HepG2 (cell line): ENCODE measurements around the gene DAAM1. TPM values are rescaled to one million over a fixed set of nuclear protein-coding genes. Genes with fewer than 3 reads are reported as not detected.

ENCODE experiments used
- FOXO1 ChIP-seq: sonication (generic); formaldehyde crosslinking; IDR thresholded peaks from 2 replicates; pipeline ENCODE4 v1.4.0; 2020; ENCODE audit warnings: missing genetic modification reagents
- HIVEP1 ChIP-seq: sonication (generic); formaldehyde crosslinking; IDR thresholded peaks from 2 replicates; pipeline ENCODE4 v1.4.0; 2020; ENCODE audit warnings: mild to moderate bottlenecking, missing genetic modification reagents
- POGZ ChIP-seq: sonication (generic); formaldehyde crosslinking; IDR thresholded peaks from 2 replicates; pipeline ENCODE4 v1.4.0; 2020; ENCODE audit warnings: mild to moderate bottlenecking, missing genetic modification reagents
- POLR2A ChIP-seq, 2 experiments: IDR thresholded peaks; 2 replicates each; pipeline ENCODE4 v1.6.1; 2011; ENCODE audit warnings: low read depth in 2 of 2, low read length in 2 of 2, mild to moderate bottlenecking in 1 of 2, moderate library complexity in 1 of 2; ENCODE audit not compliant: insufficient read depth in 1 of 2
- REXO4 ChIP-seq: sonication (generic); formaldehyde crosslinking; IDR thresholded peaks from 2 replicates; pipeline ENCODE4 v1.8.0; 2022; ENCODE audit warnings: missing genetic modification reagents, mild to moderate bottlenecking, borderline replicate concordance
- SALL2 ChIP-seq: sonication (generic); formaldehyde crosslinking; IDR thresholded peaks from 2 replicates; pipeline ENCODE4 v1.8.1; 2023; ENCODE audit warnings: mild to moderate bottlenecking, missing genetic modification reagents, inconsistent platforms
- SMAD3 ChIP-seq: sonication (generic); formaldehyde crosslinking; IDR thresholded peaks from 2 replicates; pipeline ENCODE4 v1.4.0; 2020; ENCODE audit warnings: missing genetic modification reagents
- SP1 ChIP-seq, 2 experiments: fragments of 450-650 bp in 1 of 2; sonication (generic) in 1 of 2; formaldehyde crosslinking in 1 of 2; IDR thresholded peaks; 2 replicates each; pipeline versions ENCODE4 v1.4.0 to v1.6.1; 2016 to 2020; ENCODE audit warnings: missing genetic modification reagents in 1 of 2
- SRSF1 ChIP-seq: fragments of 200-400 bp; formaldehyde crosslinking; optimal IDR thresholded peaks from 2 replicates; pipeline ENCODE3; 2017; ENCODE audit warnings: mild to moderate bottlenecking, low read depth, low read length, moderate library complexity
- TAF1 ChIP-seq: sonication (generic); formaldehyde crosslinking; IDR thresholded peaks from 2 replicates; pipeline ENCODE4 v1.4.0; 2020; ENCODE audit warnings: missing genetic modification reagents
- TBP ChIP-seq: sonication (generic); formaldehyde crosslinking; IDR thresholded peaks from 2 replicates; pipeline ENCODE4 v1.5.0; 2020; ENCODE audit warnings: missing genetic modification reagents
- ZBTB7B ChIP-seq: sonication (generic); formaldehyde crosslinking; IDR thresholded peaks from 2 replicates; pipeline ENCODE4 v1.4.0; 2020; ENCODE audit warnings: missing genetic modification reagents
- ZFP82 ChIP-seq: sonication (generic); formaldehyde crosslinking; IDR thresholded peaks from 2 replicates; pipeline ENCODE4 v1.5.1; 2020; ENCODE audit warnings: mild to moderate bottlenecking, missing genetic modification reagents, borderline replicate concordance
- ZNF17 ChIP-seq: sonication (generic); formaldehyde crosslinking; IDR thresholded peaks from 2 replicates; pipeline ENCODE4 v1.5.0; 2020; ENCODE audit warnings: mild to moderate bottlenecking, missing genetic modification reagents
- ZNF264 ChIP-seq: sonication (generic); formaldehyde crosslinking; IDR thresholded peaks from 2 replicates; pipeline ENCODE4 v1.4.0; 2020; ENCODE audit warnings: missing genetic modification reagents
- ZNF282 ChIP-seq: fragments of 450-650 bp; IDR thresholded peaks from 2 replicates; pipeline ENCODE4 v1.6.1; 2018; ENCODE audit not compliant: partially characterized antibody
- ZNF577 ChIP-seq: sonication (generic); formaldehyde crosslinking; IDR thresholded peaks from 2 replicates; pipeline ENCODE4 v1.4.0; 2020; ENCODE audit warnings: mild to moderate bottlenecking, low read depth, missing genetic modification reagents, borderline replicate concordance
- ZNF619 ChIP-seq: sonication (generic); formaldehyde crosslinking; IDR thresholded peaks from 2 replicates; pipeline ENCODE4 v1.4.0; 2020; ENCODE audit warnings: mild to moderate bottlenecking, missing genetic modification reagents
- ZNF788 ChIP-seq: sonication (generic); formaldehyde crosslinking; IDR thresholded peaks from 2 replicates; pipeline ENCODE4 v1.5.0; 2020; ENCODE audit warnings: mild to moderate bottlenecking, missing genetic modification reagents, borderline replicate concordance
- ZSCAN20 ChIP-seq: sonication (generic); formaldehyde crosslinking; IDR thresholded peaks from 2 replicates; pipeline ENCODE4 v1.4.0; 2020; ENCODE audit warnings: missing genetic modification reagents, mild to moderate bottlenecking, borderline replicate concordance
- polyA plus RNA-seq, 8 experiments: library from polyadenylated mRNA; depleted of rRNA in 3 of 8; stranded (reverse) in 7 of 8; unstranded in 1 of 8; fragments of >200 nt; fragmentation: Illumina TruSeq in 4 of 8; extraction: Trizol in 4 of 8; gene quantifications; 2 replicates each; pipeline versions ENCODE4 v1.2.1 to v1.2.3, GENCODE V29; 2011 to 2016; ENCODE audit warnings: low read depth in 4 of 8, missing spikeins in 1 of 8, mixed read lengths in 1 of 8; ENCODE audit not compliant: insufficient read depth in 1 of 8
- total RNA-seq, 5 experiments: library from RNA; depleted of rRNA; stranded (reverse); fragments of >200 nt; fragmentation: Illumina TruSeq; extraction: Trizol; gene quantifications; 2 replicates each; pipeline ENCODE4 v1.2.3, GENCODE V29; 2016; ENCODE audit warnings: low read depth in 1 of 5
- TF ChIP-seq, protein P1 (sequence below): sonication (generic); IDR thresholded peaks from 2 replicates; pipeline ENCODE4 v1.6.1; 2016; ENCODE audit warnings: low read depth, borderline replicate concordance
- TF ChIP-seq, protein P2 (sequence below): sonication (generic); formaldehyde crosslinking; IDR thresholded peaks from 2 replicates; pipeline ENCODE4 v1.4.0; 2020; ENCODE audit warnings: missing genetic modification reagents, borderline replicate concordance
- TF ChIP-seq, protein P3 (sequence below): sonication (generic); formaldehyde crosslinking; IDR thresholded peaks from 2 replicates; pipeline ENCODE4 v1.4.0; 2020; ENCODE audit warnings: mild to moderate bottlenecking, missing genetic modification reagents
- TF ChIP-seq, protein P4 (sequence below): sonication (generic); formaldehyde crosslinking; IDR thresholded peaks from 2 replicates; pipeline ENCODE4 v1.9.0; 2022; ENCODE audit warnings: missing genetic modification reagents, mild to moderate bottlenecking, borderline replicate concordance

The DAAM1 gene
- total and polyA plus RNA-seq, 2 of the 13 experiments (the other 11 are each of a cell fraction or from before 2014, with no cell fraction given): 10.9 to 24.5 TPM

DNA sequence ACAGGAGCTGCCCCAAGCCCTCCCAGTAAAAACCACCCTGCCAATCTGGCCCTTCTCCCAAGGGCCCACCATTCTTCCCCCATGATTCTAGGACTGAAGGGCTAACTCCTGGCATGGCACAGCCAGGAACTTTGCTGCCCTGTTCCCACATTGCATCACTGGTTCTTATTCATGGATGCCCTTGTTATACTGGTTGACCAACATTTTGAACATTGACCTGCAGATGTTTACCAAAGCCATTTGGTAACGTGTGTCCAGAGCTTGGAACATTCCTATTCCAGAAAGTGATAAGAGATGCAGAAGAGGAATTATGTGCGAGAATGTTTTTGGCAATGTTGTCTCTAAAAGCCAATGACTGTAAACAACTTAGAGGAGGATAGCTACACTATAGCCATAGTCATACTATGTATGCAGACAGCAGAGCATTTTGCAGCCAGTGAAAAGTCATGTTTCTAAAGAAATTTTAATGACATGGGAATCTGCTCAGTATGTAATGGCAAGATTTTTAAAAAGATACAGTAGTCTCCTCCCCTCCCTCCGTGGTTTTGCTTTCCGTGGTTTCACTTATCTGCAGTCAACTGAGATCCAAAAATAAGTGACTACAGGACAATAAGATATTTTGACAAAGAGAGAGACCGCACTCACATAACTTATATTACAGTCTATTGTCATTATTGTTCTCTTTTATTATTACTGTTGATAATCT lies 108.8 kb downstream of the DAAM1 start (continued):
- TF ChIP-seq ZNF17 (CRISPR knock-in tag) (no peak), ZNF577 (CRISPR knock-in tag) (no peak), HIVEP1 (no peak), ZBTB7B (CRISPR knock-in tag) (no peak), REXO4 (CRISPR knock-in tag) (no peak), SP1 (IDR thresholded peaks at IDR 0.05) (no peak), SP1 (CRISPR knock-in tag; IDR thresholded peaks at IDR 0.05) (no peak), TBP (no peak), SALL2 (no peak), ZNF619 (CRISPR knock-in tag) (no peak), POLR2A (IDR thresholded peaks at IDR 0.05; ENCODE audit: insufficient read depth in 1 of 2, low read depth in 2 of 2, low read length in 2 of 2) (no peak), ZFP82 (CRISPR knock-in tag) (no peak), FOXO1 (CRISPR knock-in tag) (peak; percentile 85), TAF1 (CRISPR knock-in tag) (no peak), SMAD3 (peak; percentile 76; the same call in 1 of the 2 replicates), POGZ (CRISPR knock-in tag) (peak; percentile 90), ZSCAN20 (CRISPR knock-in tag) (no peak), ZNF264 (CRISPR knock-in tag) (0 out of 2 replicates have a peak, but pooled peaks have one; percentile 32), ZNF282 (no peak), ZNF788 (CRISPR knock-in tag) (no peak), SRSF1 (no peak)
- TF ChIP-seq, protein P1, sequence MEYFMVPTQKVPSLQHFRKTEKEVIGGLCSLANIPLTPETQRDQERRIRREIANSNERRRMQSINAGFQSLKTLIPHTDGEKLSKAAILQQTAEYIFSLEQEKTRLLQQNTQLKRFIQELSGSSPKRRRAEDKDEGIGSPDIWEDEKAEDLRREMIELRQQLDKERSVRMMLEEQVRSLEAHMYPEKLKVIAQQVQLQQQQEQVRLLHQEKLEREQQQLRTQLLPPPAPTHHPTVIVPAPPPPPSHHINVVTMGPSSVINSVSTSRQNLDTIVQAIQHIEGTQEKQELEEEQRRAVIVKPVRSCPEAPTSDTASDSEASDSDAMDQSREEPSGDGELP: no peak
- TF ChIP-seq, protein P2, sequence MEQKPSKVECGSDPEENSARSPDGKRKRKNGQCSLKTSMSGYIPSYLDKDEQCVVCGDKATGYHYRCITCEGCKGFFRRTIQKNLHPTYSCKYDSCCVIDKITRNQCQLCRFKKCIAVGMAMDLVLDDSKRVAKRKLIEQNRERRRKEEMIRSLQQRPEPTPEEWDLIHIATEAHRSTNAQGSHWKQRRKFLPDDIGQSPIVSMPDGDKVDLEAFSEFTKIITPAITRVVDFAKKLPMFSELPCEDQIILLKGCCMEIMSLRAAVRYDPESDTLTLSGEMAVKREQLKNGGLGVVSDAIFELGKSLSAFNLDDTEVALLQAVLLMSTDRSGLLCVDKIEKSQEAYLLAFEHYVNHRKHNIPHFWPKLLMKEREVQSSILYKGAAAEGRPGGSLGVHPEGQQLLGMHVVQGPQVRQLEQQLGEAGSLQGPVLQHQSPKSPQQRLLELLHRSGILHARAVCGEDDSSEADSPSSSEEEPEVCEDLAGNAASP (CRISPR knock-in tag): no peak
- TF ChIP-seq, protein P3, sequence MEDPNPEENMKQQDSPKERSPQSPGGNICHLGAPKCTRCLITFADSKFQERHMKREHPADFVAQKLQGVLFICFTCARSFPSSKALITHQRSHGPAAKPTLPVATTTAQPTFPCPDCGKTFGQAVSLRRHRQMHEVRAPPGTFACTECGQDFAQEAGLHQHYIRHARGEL: no peak
- TF ChIP-seq, protein P4, sequence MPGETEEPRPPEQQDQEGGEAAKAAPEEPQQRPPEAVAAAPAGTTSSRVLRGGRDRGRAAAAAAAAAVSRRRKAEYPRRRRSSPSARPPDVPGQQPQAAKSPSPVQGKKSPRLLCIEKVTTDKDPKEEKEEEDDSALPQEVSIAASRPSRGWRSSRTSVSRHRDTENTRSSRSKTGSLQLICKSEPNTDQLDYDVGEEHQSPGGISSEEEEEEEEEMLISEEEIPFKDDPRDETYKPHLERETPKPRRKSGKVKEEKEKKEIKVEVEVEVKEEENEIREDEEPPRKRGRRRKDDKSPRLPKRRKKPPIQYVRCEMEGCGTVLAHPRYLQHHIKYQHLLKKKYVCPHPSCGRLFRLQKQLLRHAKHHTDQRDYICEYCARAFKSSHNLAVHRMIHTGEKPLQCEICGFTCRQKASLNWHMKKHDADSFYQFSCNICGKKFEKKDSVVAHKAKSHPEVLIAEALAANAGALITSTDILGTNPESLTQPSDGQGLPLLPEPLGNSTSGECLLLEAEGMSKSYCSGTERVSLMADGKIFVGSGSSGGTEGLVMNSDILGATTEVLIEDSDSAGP (CRISPR knock-in tag): no peak
